K562 (cell line): ENCODE data around the gene ERVK3-1. TPM values are rescaled to one million over a fixed set of nuclear protein-coding genes. Genes with fewer than 3 reads are reported as not detected.
A peak's percentile ranks its signal among the peaks of the same experiment; 100 is the strongest.

Experiments used
- FOXP1 ChIP-seq: sonication (generic); formaldehyde crosslinking; IDR thresholded peaks from 2 replicates; pipeline ENCODE4 v1.8.0; 2022; ENCODE audit warnings: mild to moderate bottlenecking, missing genetic modification reagents
- MECOM ChIP-seq: fragments of 250-450 bp; sonication (Bioruptor Pico); IDR thresholded peaks from 2 replicates; pipeline ENCODE4 v1.8.0; 2022; ENCODE audit warnings: inconsistent platforms
- SPI1 ChIP-seq: IDR thresholded peaks from 2 replicates; pipeline ENCODE4 v1.6.1; 2011; ENCODE audit warnings: low read depth, low read length, control low read depth, borderline replicate concordance
- STAT5A ChIP-seq: IDR thresholded peaks from 2 replicates; pipeline ENCODE4 v1.6.1; 2012; ENCODE audit warnings: low read length, inconsistent platforms, borderline replicate concordance
- UBTF ChIP-seq, 2 experiments: IDR thresholded peaks; 2 replicates each; pipeline ENCODE4 v1.6.1; 2012; ENCODE audit warnings: improper control_type of control experiment in 2 of 2, low read depth in 2 of 2, low read length in 2 of 2, borderline replicate concordance in 1 of 2
- WHSC1 ChIP-seq: IDR thresholded peaks from one replicate; pipeline ENCODE4 v1.6.1; 2012; ENCODE audit warnings: low read length, control low read depth, inconsistent platforms
- ZNF253 ChIP-seq: fragments of 250-450 bp; sonication (Bioruptor Pico); conservative IDR thresholded peaks from 2 replicates; pipeline ENCODE4 v1.6.1; 2021; ENCODE audit warnings: mild to moderate bottlenecking
- ZNF395 ChIP-seq: fragments of 200-800 bp; sonication (Bioruptor generic); IDR thresholded peaks from 2 replicates; pipeline ENCODE4 v1.6.1; 2017; ENCODE audit warnings: missing genetic modification characterization, missing compliant biosample characterization
- polyA plus RNA-seq, 8 experiments: library from polyadenylated mRNA; depleted of rRNA in 4 of 8; stranded (reverse) in 5 of 8; unstranded in 3 of 8; fragments of >200 nt; fragmentation: Nextera tagmentation in 2 of 8; fragmentation: Illumina TruSeq in 1 of 8; extraction: Ambion mirVana in 2 of 8; extraction: Trizol in 1 of 8; gene quantifications; 2 replicates each; pipeline versions ENCODE4 v1.2.1 to v1.2.3, GENCODE V29; 2011 to 2014; ENCODE audit warnings: inconsistent platforms in 1 of 8, missing spikeins in 1 of 8
- total RNA-seq, 7 experiments: library from RNA; depleted of rRNA in 6 of 7; stranded (reverse); fragments of >200 nt in 6 of 7; fragmentation: Illumina TruSeq in 2 of 7; extraction: Trizol in 2 of 7; gene quantifications; 2 replicates each; pipeline versions ENCODE4 v1.2.1 to v1.2.3, GENCODE V29; 2011 to 2021; ENCODE audit warnings: low replicate concordance in 1 of 7
- TF ChIP-seq, protein P1 (sequence below), 2 experiments: fragments of 450-650 bp; IDR thresholded peaks; 2 replicates each; pipeline ENCODE4 v1.6.1; 2016
- TF ChIP-seq, protein P2 (sequence below): fragments of 450-650 bp; formaldehyde crosslinking; IDR thresholded peaks from 2 replicates; pipeline ENCODE4 v1.4.0; 2022; ENCODE audit warnings: missing genetic modification characterization

Gene ERVK3-1
- total and polyA plus RNA-seq, 9 of the 15 experiments (the other 6 are each of a cell fraction or from before 2014, with no cell fraction given): 87.6 to 299 (median 119) TPM

- TF ChIP-seq, protein P1, sequence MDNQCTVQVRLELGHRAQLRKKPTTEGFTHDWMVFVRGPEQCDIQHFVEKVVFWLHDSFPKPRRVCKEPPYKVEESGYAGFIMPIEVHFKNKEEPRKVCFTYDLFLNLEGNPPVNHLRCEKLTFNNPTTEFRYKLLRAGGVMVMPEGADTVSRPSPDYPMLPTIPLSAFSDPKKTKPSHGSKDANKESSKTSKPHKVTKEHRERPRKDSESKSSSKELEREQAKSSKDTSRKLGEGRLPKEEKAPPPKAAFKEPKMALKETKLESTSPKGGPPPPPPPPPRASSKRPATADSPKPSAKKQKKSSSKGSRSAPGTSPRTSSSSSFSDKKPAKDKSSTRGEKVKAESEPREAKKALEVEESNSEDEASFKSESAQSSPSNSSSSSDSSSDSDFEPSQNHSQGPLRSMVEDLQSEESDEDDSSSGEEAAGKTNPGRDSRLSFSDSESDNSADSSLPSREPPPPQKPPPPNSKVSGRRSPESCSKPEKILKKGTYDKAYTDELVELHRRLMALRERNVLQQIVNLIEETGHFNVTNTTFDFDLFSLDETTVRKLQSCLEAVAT (IDR thresholded peaks at IDR 0.05): peak in 1 of 2 experiments; percentile 25; a peak in 1 of 4 replicates
- TF ChIP-seq STAT5A: 0 out of 2 replicates have a peak, but pooled peaks have one; percentile 17
- TF ChIP-seq, protein P2, sequence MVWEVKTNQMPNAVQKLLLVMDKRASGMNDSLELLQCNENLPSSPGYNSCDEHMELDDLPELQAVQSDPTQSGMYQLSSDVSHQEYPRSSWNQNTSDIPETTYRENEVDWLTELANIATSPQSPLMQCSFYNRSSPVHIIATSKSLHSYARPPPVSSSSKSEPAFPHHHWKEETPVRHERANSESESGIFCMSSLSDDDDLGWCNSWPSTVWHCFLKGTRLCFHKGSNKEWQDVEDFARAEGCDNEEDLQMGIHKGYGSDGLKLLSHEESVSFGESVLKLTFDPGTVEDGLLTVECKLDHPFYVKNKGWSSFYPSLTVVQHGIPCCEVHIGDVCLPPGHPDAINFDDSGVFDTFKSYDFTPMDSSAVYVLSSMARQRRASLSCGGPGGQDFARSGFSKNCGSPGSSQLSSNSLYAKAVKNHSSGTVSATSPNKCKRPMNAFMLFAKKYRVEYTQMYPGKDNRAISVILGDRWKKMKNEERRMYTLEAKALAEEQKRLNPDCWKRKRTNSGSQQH (CRISPR knock-in tag): no peak
- TF ChIP-seq SPI1: peak; percentile 63; the same call in 1 of the 2 replicates
- TF ChIP-seq ZNF253 (CRISPR knock-in tag): no peak
- TF ChIP-seq UBTF (IDR thresholded peaks at IDR 0.05; ENCODE audit: borderline replicate concordance in 1 of 2, low read depth in 2 of 2, low read length in 2 of 2): no peak
- no peak for TF ChIP-seq FOXP1 (CRISPR knock-in tag)
- TF ChIP-seq ZNF395 (CRISPR knock-in tag): no peak
- no peak for TF ChIP-seq WHSC1
- TF ChIP-seq MECOM: no peak
Measured at GRCh38 chr19:58332697-58333096, 27.5 kb downstream of the ERVK3-1 start (continued).
